H9 (cell line): ENCODE data around the gene TRAPPC14. TPM values are rescaled to one million over a fixed set of nuclear protein-coding genes. Genes with fewer than 3 reads are reported as not detected.

Experiments
- DNase-seq: peaks from one replicate; pipeline ENCODE4 v3.0.0-alpha.2; 2017
- H2AFZ ChIP-seq: one replicate; pipeline ENCODE4 v1.6.1; 2013; ENCODE audit warnings: mild to moderate bottlenecking, low read length, control low read depth, moderate library complexity
- H2AK5ac ChIP-seq: 2 replicates; pipeline ENCODE4 v1.6.1; 2013; ENCODE audit warnings: low read length, control low read depth, mixed read lengths; ENCODE audit not compliant: insufficient read length
- H2BK120ac ChIP-seq: one replicate; pipeline ENCODE4 v1.6.1; 2013; ENCODE audit warnings: low read depth, mild to moderate bottlenecking, low read length, control low read depth, inconsistent platforms; ENCODE audit not compliant: poor library complexity, severe bottlenecking
- H2BK12ac ChIP-seq: 2 replicates; pipeline ENCODE4 v1.6.1; 2013; ENCODE audit warnings: low read length, control low read depth, mixed read lengths, low read depth; ENCODE audit not compliant: insufficient read length
- H2BK15ac ChIP-seq: 2 replicates; pipeline ENCODE4 v1.6.1; 2013; ENCODE audit warnings: low read depth, low read length, control low read depth
- H2BK20ac ChIP-seq: one replicate; pipeline ENCODE4 v1.6.1; 2013; ENCODE audit warnings: low read depth, mild to moderate bottlenecking, low read length, control low read depth, inconsistent platforms; ENCODE audit not compliant: poor library complexity, severe bottlenecking
- H2BK5ac ChIP-seq: 2 replicates; pipeline ENCODE4 v1.6.1; 2013; ENCODE audit warnings: low read length, control low read depth, mixed read lengths; ENCODE audit not compliant: insufficient read length
- H3K14ac ChIP-seq: 2 replicates; pipeline ENCODE4 v1.6.1; 2013; ENCODE audit warnings: low read length, control low read depth; ENCODE audit not compliant: insufficient read depth
- H3K18ac ChIP-seq: 2 replicates; pipeline ENCODE4 v1.6.1; 2013; ENCODE audit warnings: low read depth, mild to moderate bottlenecking, mixed read lengths, low read length, control low read depth; ENCODE audit not compliant: insufficient read length
- H3K23ac ChIP-seq: 2 replicates; pipeline ENCODE4 v1.6.1; 2013; ENCODE audit warnings: low read length, control low read depth, mixed read lengths, low read depth; ENCODE audit not compliant: insufficient read length
- H3K23me2 ChIP-seq: 2 replicates; pipeline ENCODE4 v1.6.1; 2013; ENCODE audit warnings: low read depth, mild to moderate bottlenecking, mixed read lengths, low read length, control low read depth; ENCODE audit not compliant: insufficient read length, poor library complexity, severe bottlenecking
- H3K27ac ChIP-seq: 2 replicates; pipeline ENCODE4 v1.5.1; 2013; ENCODE audit warnings: low read length, control low read depth, mixed read lengths, low read depth; ENCODE audit not compliant: insufficient read length
- H3K27me3 ChIP-seq: 2 replicates; pipeline ENCODE4 v1.6.1; 2013; ENCODE audit warnings: low read length, control low read depth, inconsistent platforms; ENCODE audit not compliant: insufficient read depth
- H3K4ac ChIP-seq: 2 replicates; pipeline ENCODE4 v1.6.1; 2013; ENCODE audit warnings: low read depth, mild to moderate bottlenecking, control low read depth, inconsistent platforms, low read length, moderate library complexity
- H3K4me1 ChIP-seq: 2 replicates; pipeline ENCODE4 v1.6.1; 2013; ENCODE audit warnings: low read length, control low read depth, inconsistent platforms; ENCODE audit not compliant: insufficient read depth
- H3K4me2 ChIP-seq: 2 replicates; pipeline ENCODE4 v1.6.1; 2013; ENCODE audit warnings: low read length, control low read depth, mixed read lengths; ENCODE audit not compliant: insufficient read length, insufficient read depth
- H3K56ac ChIP-seq: 2 replicates; pipeline ENCODE4 v1.6.1; 2013; ENCODE audit warnings: low read depth, mild to moderate bottlenecking, mixed read lengths, low read length, control low read depth; ENCODE audit not compliant: insufficient read length
- H3K79me1 ChIP-seq: 2 replicates; pipeline ENCODE4 v1.6.1; 2013; ENCODE audit warnings: low read depth, mild to moderate bottlenecking, moderate library complexity, low read length, control low read depth, inconsistent platforms; ENCODE audit not compliant: insufficient read depth, poor library complexity, severe bottlenecking
- H3K79me2 ChIP-seq: 2 replicates; pipeline ENCODE4 v1.6.1; 2013; ENCODE audit warnings: low read length, control low read depth, inconsistent platforms; ENCODE audit not compliant: insufficient read depth
- H3K9ac ChIP-seq: 2 replicates; pipeline ENCODE4 v1.6.1; 2013; ENCODE audit warnings: low read length, control low read depth, mixed read lengths; ENCODE audit not compliant: insufficient read length; ENCODE audit errors: extremely low read depth
- H3K9me3 ChIP-seq: one replicate; pipeline ENCODE4 v1.6.1; 2013; ENCODE audit warnings: low read depth, low read length, inconsistent platforms; ENCODE audit not compliant: control insufficient read depth
- H3T11ph ChIP-seq: one replicate; pipeline ENCODE4 v1.6.1; 2013; ENCODE audit warnings: mild to moderate bottlenecking, low read length, control low read depth, inconsistent platforms
- H4K20me1 ChIP-seq: one replicate; pipeline ENCODE4 v1.6.1; 2013; ENCODE audit not compliant: control insufficient read depth, insufficient read length, insufficient read depth
- H4K5ac ChIP-seq: 2 replicates; pipeline ENCODE4 v1.6.1; 2013; ENCODE audit warnings: low read depth, mild to moderate bottlenecking, mixed read lengths, low read length, control low read depth; ENCODE audit not compliant: insufficient read length
- H4K8ac ChIP-seq: replicated peaks from 2 replicates; pipeline ENCODE4 v1.6.1; 2013; ENCODE audit warnings: low read length, control low read depth, mixed read lengths, low read depth; ENCODE audit not compliant: insufficient read length
- H4K91ac ChIP-seq: 2 replicates; pipeline ENCODE4 v1.6.1; 2013; ENCODE audit warnings: low read depth, mild to moderate bottlenecking, moderate library complexity, mixed read lengths, low read length, control low read depth; ENCODE audit not compliant: insufficient read length
- H3K27ac Mint-ChIP-seq, 3 experiments: 2 replicates in 2 of 3; 3 replicates in 1 of 3; pipeline ENCODE4 v1.8.0; 2020 to 2021; ENCODE audit warnings: mixed read lengths in 3 of 3, mild to moderate bottlenecking in 1 of 3, moderate library complexity in 1 of 3
- H3K27me3 Mint-ChIP-seq: 2 replicates; pipeline ENCODE4 v1.8.0; 2021; ENCODE audit warnings: low read depth, mild to moderate bottlenecking, moderate library complexity, mixed read lengths
- H3K36me3 Mint-ChIP-seq, 3 experiments: 2 replicates in 2 of 3; 3 replicates in 1 of 3; pipeline ENCODE4 v1.8.0; 2020 to 2021; ENCODE audit warnings: low read depth in 3 of 3, mixed read lengths in 3 of 3; ENCODE audit not compliant: insufficient read depth in 1 of 3
- H3K4me1 Mint-ChIP-seq, 2 experiments: 2 replicates each; pipeline ENCODE4 v1.8.0; 2020; ENCODE audit warnings: mixed read lengths in 2 of 2
- H3K4me3 Mint-ChIP-seq, 2 experiments: 2 replicates in 1 of 2; 3 replicates in 1 of 2; pipeline ENCODE4 v1.8.0; 2020 to 2021; ENCODE audit warnings: mild to moderate bottlenecking in 2 of 2, mixed read lengths in 2 of 2, moderate library complexity in 1 of 2
- H3K9me3 Mint-ChIP-seq, 2 experiments: 2 replicates in 1 of 2; 3 replicates in 1 of 2; pipeline ENCODE4 v1.8.0; 2020; ENCODE audit warnings: mild to moderate bottlenecking in 2 of 2, mixed read lengths in 2 of 2, moderate library complexity in 1 of 2
- CTCF ChIP-seq: fragments of 200-600 bp; sonication (generic); conservative IDR thresholded peaks from 3 replicates; pipeline ENCODE4 v1.8.0; 2021; ENCODE audit warnings: antibody characterized with exemption, mild to moderate bottlenecking
- WGBS: extraction: QIAGEN DNeasy Blood & Tissue Kit; methylation state at CpG from one replicate; pipeline ENCODE4 v1.1.7; 2013; ENCODE audit warnings: missing lambda C conversion rate, low lambda C conversion rate, mixed read lengths; ENCODE audit not compliant: insufficient read length; ENCODE audit errors: extremely low coverage; 5-methylcytosine and 5-hydroxymethylcytosine counted together
- total RNA-seq: library from RNA; stranded (reverse); gene quantifications from 2 replicates; pipeline ENCODE4 v1.2.1, GENCODE V29; 2021

The TRAPPC14 gene
- total RNA-seq, 1 experiment from 2014 or later, result 32.8 TPM

DNA sequence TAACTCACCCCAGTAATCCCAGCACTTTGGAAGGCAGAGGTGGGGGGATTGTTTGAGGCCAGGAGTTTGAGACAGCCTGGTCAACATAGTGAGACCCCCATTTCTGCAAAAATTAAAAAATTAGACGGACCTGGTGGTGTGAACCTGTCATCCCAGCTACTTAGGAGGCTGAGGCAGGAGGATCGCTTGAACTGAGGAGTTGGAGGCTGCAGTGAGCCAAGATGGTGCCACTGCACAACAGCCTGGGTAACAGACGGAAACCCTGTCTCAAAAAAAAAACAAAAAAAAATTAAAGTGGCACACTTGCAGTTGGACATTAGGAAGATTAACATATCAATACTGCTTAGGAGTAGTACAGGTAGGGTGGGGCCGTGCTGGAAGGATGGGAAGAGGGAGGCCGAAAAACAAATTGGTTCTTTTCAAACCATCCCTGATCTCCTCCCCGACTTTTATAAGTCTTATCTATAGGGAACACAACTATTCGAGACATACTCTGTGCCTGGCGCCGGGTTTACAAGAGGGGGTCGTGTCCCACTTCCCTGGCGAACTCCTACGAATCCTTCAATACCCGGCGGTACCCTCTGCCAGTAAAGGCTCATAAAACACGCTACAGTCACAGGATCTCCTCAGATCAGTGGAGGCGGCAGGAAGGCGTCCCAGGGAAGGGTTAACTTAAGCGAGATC lies 40.0 kb downstream of the TRAPPC14 start:
- H3K27me3 ChIP-seq, result no peaks in the 10 kb centered on the region
- no peak overlapping the region for H4K8ac ChIP-seq
- H3K56ac ChIP-seq, result no peak overlapping the region
- Mint-ChIP-seq H3K4me1 (peaks cover 12 to 14% of the 10 kb centered on the region in 2 experiments), H3K4me3 (peak overlapping the region; percentile 96 to 98), H3K27ac (peak overlapping the region; percentile 99), H3K27me3 (no peaks in the 10 kb centered on the region), H3K9me3 (no peaks in the 10 kb centered on the region), H3K36me3 (peaks cover 7 to 24% (median 17%) of the 10 kb centered on the region in 3 experiments; a peak in 5 of 7 replicates)
- peak overlapping the region; percentile 94 for H3K9ac ChIP-seq
- H3K4me2 ChIP-seq, result peak overlapping the region; percentile 97
- DNase-seq, result no peak
- no peak overlapping the region for H3K18ac ChIP-seq
- H3K4me1 ChIP-seq, result no peaks in the 10 kb centered on the region
- no peak overlapping the region for H2AFZ ChIP-seq
- H2BK20ac ChIP-seq, result no peak overlapping the region
- no peak overlapping the region for H3K23ac ChIP-seq
- no peaks in the 10 kb centered on the region for H3K9me3 ChIP-seq
- H4K91ac ChIP-seq, result no peak overlapping the region
- peak overlapping the region; percentile 88 for H3K14ac ChIP-seq
- no CpG with 5 or more reads among the region's 18 CpGs for WGBS
- no peak overlapping the region for H2BK5ac ChIP-seq
- H3K79me1 ChIP-seq, result no peaks in the 10 kb centered on the region
- no peak for TF ChIP-seq CTCF
- H3T11ph ChIP-seq, result no peak overlapping the region
- peaks cover 5% of the 10 kb centered on the region for H3K23me2 ChIP-seq
- H2BK120ac ChIP-seq, result no peak overlapping the region
- no peak overlapping the region for H2AK5ac ChIP-seq
- H3K27ac ChIP-seq, result no peak overlapping the region
- H3K79me2 ChIP-seq, result no peaks in the 10 kb centered on the region
- H2BK15ac ChIP-seq, result no peak overlapping the region
- H4K5ac ChIP-seq, result peak overlapping the region; percentile 8
- no peaks in the 10 kb centered on the region for H4K20me1 ChIP-seq
- no peak overlapping the region for H3K4ac ChIP-seq
- H2BK12ac ChIP-seq, result no peak overlapping the region
